Activated naive CD4-positive, alpha-beta T cell treated with anti-CD3 and anti-CD28 coated beads, Interleukin-2, amount 50 U/mL, for 16 hours (primary cell): ENCODE measurements around the gene KIF25.

Experiments used
- DNase-seq: peaks from one replicate; pipeline ENCODE4 v3.0.0-alpha.2; 2020

Gene KIF25

DNA sequence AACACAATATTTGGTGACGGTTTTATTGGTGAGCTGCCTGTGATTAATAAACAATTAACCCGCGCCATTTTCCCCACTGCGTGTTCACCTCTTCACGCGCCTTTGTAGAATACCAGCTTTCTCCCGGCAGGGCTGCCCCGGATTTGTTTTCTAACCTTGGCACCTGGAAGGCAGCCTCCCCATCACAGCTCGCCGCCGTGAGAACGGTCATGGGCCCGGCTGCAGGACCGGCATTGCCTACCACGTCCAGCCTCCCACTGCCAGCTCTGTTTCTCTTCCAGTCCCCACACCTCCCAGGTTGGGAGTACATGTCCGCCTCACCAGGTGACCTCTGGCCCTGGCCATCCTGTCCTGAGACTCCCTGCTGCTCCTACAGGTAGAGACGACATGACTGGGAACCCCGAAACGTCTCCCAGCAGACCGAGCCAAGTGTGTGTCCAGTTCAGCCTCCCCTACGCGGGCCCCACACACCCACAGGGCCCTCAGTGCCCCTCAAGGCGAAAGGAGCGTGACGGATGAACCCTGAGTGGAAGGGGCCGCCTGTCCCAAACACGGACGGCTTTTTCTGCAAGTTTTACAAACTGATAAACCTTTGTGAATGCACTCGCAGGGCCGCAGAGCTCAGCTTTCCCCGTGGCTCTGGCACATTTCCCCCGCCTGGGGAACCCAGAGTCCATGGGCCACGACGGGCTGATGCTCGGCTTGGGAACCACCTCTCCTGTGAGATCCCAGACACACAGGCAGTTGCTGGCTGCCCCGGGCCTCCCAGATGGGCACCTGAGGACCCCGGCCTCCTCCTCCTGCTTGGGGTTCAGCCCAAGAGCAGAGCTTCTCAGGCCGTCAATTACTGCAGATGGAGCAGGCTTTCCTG is 55.9 kb downstream of the KIF25 start:
- no peak for DNase-seq

DNA sequence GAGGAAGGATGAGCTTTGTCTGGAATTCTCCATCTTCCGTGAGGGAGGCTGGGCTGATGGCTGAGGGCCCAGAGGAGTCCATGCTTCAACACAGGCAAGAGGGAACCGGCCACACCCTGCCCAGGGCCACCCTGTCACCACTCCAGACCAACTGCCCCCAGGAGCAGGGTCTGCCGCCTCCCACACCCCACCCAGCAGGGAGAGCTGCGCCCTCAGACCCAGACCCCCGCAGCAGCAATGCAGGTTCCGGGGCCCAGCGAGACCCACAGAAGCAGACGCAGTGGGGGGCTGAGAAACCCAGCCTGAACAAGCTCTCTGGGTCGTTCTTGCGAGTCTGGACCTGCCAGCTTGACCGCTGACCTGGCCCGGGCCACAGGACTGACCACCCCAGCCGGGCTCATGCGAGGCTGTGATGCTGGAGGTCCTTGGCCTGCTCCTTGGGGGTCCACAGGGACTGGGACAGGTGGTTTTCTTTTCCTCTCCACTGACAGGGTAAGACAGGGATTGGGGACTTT is 56.5 kb downstream of the KIF25 start:
- no peak for DNase-seq

DNA sequence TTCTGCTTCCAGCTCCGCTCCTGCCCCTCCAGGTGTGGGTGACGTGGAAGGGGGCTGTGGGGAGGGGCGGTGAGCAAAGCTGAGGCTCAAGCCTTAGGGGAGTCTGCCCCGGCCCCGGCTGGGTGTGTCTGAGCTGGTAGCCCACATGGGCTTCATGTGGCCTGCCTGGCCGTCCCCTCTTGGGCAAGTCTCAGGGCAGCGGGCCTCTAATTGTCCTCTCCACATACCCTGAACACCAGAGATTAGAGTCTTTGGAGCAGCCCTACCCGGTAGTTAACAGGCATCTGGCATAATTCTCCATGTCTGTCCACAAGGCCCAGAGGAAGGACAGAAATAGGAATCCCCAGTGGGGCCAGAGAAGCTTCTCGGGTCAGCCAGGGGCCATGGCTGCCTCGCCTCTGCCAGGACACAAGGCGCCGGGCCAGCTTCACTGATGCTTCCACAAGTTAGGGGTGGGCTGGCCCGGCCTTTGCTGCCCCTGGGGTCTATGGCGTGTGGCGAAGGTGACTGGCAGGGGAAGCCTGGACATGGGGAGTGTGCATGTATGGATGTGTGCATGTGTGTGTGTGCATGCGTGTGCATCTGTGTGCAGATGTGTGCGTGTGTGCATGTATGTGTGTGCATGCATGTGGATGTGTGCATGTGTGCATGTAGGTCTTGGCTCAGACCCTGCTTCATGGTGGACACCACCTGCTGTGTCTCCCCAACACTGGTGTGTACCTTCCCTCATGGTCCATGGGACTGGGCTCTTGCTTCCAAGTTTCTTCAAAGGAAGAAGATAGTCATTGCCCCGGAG is 57.5 kb downstream of the KIF25 start:
- no peak for DNase-seq

GRCh38 chr6:168055696-168056489 is 58.4 kb downstream of the KIF25 start:
- no peak for DNase-seq

- no peak for DNase-seq
Measured at GRCh38 chr6:168056892-168057527, 59.5 kb downstream of the KIF25 start.

DNA sequence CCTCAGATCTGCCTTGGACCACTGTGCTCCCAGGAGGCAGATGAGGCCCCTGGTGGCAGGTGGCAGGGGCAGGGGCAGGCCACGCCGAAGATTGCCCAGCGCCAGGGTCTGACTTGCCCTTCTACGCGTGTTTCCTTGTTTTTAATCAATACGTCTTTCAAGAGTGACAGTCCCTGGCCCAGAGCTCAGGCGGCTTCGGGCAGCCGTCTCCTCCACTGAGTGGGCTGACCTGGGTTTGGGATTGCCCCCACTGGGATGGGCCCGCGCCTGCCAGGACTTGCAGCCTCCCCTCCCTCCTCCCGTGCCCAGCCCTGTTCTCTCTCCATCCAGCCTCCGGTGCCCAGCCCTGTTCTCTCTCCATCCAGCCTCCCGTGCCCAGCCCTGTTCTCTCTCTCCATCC is 60.4 kb downstream of the KIF25 start:
- DNase-seq: no peak

GRCh38 chr6:168058691-168059551 is 61.5 kb downstream of the KIF25 start:
- no peak for DNase-seq

DNA sequence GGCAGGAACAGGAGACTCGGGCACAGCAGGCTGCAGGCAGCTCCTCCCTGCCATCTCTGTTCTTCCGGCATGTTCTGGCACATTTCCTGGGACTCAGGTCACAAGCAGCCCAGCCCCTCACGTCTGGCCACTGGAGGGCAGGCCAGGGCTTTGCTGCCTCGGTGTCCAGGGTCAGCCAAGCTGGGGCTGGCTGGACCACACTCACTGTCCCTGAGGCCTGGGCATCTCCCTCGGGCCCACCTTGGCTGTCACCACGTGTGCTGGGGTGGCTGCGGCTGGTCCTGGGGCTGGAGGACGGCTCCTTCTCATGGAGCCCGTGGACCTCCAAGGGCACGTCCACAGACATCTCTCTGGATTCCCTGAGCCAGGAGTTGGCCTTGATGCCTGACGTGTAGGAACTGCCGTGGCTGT is 63.1 kb downstream of the KIF25 start:
- DNase-seq: no peak

- DNase-seq: no peak
Measured at GRCh38 chr6:168061269-168062210, 64.1 kb downstream of the KIF25 start.

GRCh38 chr6:168062346-168063289 is 65.1 kb downstream of the KIF25 start:
- no peak for DNase-seq

GRCh38 chr6:168063431-168063830 is 66.0 kb downstream of the KIF25 start:
- DNase-seq: no peak

DNA sequence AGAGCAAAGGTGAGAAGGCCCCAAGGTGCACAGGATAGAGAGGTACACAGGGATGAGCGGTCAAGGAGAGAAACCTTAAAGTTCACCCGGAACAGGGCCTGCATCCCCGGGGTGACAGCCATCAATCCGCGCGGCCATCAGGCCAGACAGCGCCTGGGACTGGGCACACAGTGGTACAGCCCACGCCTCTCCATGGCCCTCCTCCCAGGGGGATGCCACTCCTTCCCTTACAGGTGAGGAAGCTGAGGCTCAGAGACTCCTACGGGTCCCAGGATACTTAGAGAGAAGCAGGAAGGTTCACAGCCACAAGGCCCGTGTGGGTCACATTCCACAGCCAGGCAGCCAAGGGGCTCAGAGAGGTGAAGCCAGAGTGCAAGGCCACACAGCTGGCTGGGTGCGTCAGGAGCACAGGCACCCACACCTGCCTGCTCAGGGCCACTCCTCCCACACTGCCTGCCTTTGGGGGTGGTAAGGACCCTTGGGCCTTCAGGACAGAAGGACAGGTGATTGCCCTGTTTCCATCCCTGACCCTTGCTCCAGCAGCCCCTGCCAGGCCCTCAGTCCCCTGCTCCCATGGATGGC is 66.8 kb downstream of the KIF25 start:
- no peak for DNase-seq

GRCh38 chr6:168067081-168067759 is 69.7 kb downstream of the KIF25 start:
- DNase-seq: no peak

- no peak for DNase-seq
Measured at GRCh38 chr6:168070804-168071203, 73.3 kb downstream of the KIF25 start.

- no peak for DNase-seq
Measured at GRCh38 chr6:168071620-168072019, 74.1 kb downstream of the KIF25 start.

- DNase-seq: no peak
Measured at GRCh38 chr6:168072261-168072660, 74.8 kb downstream of the KIF25 start.

- no peak for DNase-seq
Measured at GRCh38 chr6:168072730-168073129, 75.3 kb downstream of the KIF25 start.
